Activated CD8-positive, alpha-beta memory T cell treated with anti-CD3 and anti-CD28 coated beads for 24 hours (primary cell): Measurements from ENCODE around the gene LAMP5.

Experiments used
- DNase-seq: peaks from one replicate; pipeline ENCODE4 v3.0.0-alpha.2; 2020

Gene LAMP5

DNA sequence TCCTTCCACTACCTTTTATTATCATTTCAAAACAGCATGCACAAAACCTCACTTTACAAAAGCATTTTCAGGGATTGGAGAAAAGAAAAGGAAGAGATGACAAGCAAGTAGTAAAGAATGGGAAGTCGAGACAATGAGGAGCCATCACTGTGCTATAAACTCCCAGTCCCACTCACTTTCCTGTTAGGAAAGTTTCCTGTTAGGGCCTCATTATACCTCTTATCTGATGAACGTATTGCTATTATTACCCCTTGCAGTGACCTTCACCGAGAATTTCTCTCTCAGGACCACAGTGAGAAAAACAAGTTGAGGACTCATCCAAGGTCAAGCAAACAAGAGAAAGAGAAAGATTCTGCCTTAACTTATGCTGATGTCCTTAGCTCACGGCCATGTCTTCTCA, 28.8 kb downstream of the LAMP5 start:
- no peak for DNase-seq

DNA sequence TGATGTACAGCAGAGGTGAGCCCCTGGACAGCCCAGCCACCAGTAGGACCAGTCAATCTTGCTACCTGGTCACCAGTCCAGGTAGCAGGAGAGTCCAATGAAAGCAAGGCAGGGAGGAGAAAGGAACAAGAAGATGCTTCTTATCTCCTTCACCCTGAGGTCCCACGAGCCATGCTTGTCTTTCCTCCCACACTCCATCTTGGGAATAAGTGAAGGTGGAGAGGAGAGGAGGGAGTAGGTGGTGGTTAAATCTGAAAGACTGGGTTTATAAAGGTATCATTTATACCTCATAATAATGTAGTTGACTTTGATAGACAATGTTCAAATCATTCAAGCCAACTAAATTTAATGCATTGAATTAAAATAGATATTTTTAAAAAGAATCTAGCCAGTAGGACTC, 35.9 kb downstream of the LAMP5 start:
- DNase-seq, result no peak

- DNase-seq, result no peak
These were observed 36.5 kb downstream of the LAMP5 start for GRCh38 chr20:9550871-9551270.

GRCh38 chr20:9551808-9552550, 37.6 kb downstream of the LAMP5 start:
- DNase-seq, result no peak

DNA sequence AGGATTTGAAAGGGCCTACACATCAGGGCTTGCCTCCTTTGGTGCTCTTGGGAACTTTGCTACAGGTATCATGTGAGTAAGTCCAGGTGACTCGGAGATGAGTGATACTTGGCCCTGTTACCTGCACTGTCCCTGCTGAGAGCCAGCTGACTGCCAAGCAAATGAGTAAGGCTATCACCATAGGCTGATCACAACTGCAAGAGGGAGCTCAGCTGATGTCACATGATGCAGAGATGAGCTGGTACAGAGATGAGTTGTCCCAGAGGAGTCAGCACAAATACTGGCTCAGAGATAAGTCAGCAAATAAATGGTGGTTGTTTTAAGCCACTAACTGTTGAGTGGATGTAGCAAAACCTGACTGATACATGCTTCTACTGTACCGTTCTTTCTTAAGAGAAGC, 41.4 kb downstream of the LAMP5 start:
- no peak for DNase-seq

DNA sequence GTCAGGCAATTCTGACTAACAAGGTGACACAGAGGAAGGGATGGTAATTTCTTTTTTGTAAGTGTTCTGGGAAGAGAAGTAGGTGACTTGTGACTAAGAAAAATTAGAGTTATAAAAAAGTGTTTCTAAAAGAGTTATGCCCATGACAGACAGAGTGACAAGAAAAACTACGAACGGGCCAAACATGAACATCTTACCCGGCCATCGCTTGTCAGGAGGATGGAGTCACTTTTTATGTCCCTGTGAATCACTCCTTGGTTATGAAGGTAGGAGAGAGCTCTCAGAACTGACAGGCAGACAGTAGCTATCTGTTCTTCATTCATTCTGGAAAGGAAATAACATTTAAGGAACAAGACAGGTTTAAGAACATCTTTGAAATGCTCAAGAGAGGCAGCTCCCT, 43.0 kb downstream of the LAMP5 start:
- DNase-seq, result no peak

- no peak for DNase-seq
These were observed 51.6 kb downstream of the LAMP5 start for GRCh38 chr20:9565910-9566550.

- DNase-seq, result no peak
These were observed 52.6 kb downstream of the LAMP5 start for GRCh38 chr20:9566977-9567376.

DNA sequence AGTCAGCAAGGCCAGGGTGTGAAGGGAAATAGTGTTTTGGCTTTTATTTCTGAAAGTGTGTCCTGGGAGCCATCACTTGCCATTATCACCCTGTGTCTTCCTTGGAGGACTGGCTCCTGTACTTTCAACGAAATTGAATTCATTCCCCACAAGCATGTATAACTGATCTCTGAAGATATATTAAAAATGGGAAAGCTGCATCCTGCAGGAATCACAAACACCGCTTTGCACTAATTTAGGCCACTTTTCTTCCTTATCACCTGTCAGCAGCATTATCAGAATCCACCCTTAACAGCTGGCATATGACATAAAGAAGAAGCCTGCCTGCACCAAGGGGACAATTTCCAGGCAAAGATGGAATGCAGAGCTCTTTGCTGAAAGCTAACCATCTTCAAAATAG, 56.2 kb downstream of the LAMP5 start:
- no peak for DNase-seq

GRCh38 chr20:9571783-9572182, 57.4 kb downstream of the LAMP5 start:
- no peak for DNase-seq

GRCh38 chr20:9572670-9573069, 58.3 kb downstream of the LAMP5 start:
- no peak for DNase-seq

- no peak for DNase-seq
These were observed 59.2 kb downstream of the LAMP5 start for GRCh38 chr20:9573335-9574151.

- no peak for DNase-seq
These were observed 59.8 kb downstream of the LAMP5 start for GRCh38 chr20:9574181-9574580.

DNA sequence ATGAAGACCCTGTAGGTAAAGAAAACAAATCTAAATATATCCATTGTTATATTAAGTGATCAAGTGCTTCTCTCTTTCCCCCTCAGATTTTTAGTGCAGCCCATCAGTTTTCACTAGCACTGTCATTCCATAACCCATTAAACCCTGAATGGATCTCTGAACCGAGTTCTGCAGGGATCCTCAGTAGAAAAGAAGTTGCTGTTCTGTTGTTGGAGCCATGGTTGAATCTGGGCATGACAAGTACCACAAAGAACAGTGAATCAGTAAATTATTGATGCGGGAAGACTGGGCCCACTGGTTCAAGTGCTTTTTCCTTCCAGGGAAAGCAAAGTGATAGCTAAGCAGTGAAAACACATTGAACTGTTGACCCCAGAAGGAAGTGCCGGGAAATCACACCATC, 60.4 kb downstream of the LAMP5 start:
- DNase-seq, result no peak

DNA sequence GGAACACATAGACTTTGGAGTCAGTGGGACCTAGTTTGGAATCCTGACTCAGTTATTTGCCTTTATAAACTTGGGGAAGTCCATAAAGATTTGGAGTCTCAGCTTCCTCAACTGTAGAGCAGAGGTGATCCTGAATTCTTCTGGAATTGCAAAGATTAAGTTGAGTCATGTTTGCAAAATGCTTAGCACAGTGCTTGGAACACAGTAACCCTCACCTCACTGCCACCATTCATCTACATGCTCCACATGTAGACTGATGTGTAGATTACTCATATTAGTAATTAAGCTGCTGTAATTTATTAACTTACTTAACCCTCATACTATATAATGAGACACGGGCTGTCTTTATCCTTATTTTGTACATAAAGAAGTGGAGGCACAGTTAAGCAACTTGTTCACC, 61.4 kb downstream of the LAMP5 start:
- no peak for DNase-seq

DNA sequence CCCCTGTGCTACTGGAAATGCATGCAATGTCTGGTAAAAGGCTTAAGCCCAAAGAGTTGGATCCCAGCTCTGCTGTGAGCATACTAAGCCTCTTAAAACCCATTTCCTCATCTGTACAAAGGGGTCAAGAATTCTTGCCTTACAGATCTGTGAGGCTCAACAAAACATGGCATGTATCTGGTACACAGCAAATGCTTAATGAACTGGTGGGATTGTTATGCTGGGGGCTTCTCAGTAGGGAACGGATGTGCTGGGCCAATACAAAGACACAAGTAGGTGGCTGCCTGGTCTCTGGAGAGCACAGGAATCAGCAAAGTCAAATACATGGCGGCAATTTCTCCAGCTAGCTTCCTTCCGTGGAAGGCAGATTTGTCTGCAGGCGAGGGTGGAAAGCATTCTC, 62.3 kb downstream of the LAMP5 start:
- DNase-seq, result no peak

DNA sequence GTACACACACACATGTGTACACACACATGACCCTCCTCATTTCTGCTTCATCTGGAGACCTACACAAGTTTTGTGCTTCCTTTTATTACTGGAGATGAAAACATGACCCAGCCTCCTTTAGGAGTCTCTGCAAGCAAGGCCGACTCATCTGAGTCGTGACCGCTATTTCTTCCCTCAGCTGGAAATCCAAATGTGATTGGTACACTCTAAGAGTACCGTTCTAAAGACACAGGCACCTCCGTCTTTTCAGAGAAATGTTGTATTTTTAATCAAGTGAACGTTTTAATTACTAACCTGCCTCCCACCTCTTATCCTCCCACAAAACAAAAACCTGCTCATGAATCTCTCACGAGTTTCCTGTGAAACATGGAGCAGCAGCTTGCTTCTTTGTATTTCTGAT, 63.0 kb downstream of the LAMP5 start:
- no peak for DNase-seq

- no peak for DNase-seq
These were observed 64.2 kb downstream of the LAMP5 start for GRCh38 chr20:9578594-9578993.
